ENCODE results near the gene MCF2L2. TPM values are rescaled to one million over a fixed set of nuclear protein-coding genes. Genes with fewer than 3 reads are reported as not detected.

MCF2L2 gene
- total and polyA plus RNA-seq, 2 donors (not counting 3 experiments of a cell fraction or from before 2014, with no cell fraction given), result 0.15 to 1.1 TPM

GRCh38 chr3:183468424-183468823 is 40.0 kb upstream of the MCF2L2 start:
- Histone ChIP-seq H3K9me1 (replicated peaks; ENCODE audit: control insufficient read depth, extremely low read depth, insufficient read depth, low read length) (no peaks in the 10 kb centered on the region), H3K9me3 (replicated peaks; ENCODE audit: control insufficient read depth, insufficient read depth, low read length) (no peaks in the 10 kb centered on the region), H3K36me3 (ENCODE audit: control insufficient read depth in 2 of 2, extremely low read depth in 1 of 2, insufficient read depth in 2 of 2, low read length in 2 of 2) (no peaks in the 10 kb centered on the region), H3K9ac (replicated peaks; ENCODE audit: extremely low read depth, insufficient read depth, low read length) (no peak overlapping the region), H3K27ac (ENCODE audit: insufficient read depth, low read depth, low read length) (no peak overlapping the region), H3K4me1 (ENCODE audit: control insufficient read depth, extremely low read depth, insufficient read depth, low read length) (peaks cover 6% of the 10 kb centered on the region), H2AFZ (ENCODE audit: low read depth, low read length) (no peak overlapping the region), H3K79me2 (ENCODE audit: control insufficient read depth, insufficient read depth, low read length) (no peaks in the 10 kb centered on the region), H3K4me2 (ENCODE audit: insufficient read depth, low read length) (no peak overlapping the region), H3K27me3 (ENCODE audit: control insufficient read depth in 2 of 2, insufficient read depth in 2 of 2, low read length in 2 of 2) (no peaks in the 10 kb centered on the region), H3K4me3 (replicated peaks in 1 of 3; ENCODE audit: insufficient read depth in 1 of 3, low read depth in 1 of 3, low read length in 3 of 3) (no peak overlapping the region), H4K20me1 (replicated peaks; ENCODE audit: control insufficient read depth, extremely low read depth, insufficient read depth, low read length) (no peaks in the 10 kb centered on the region)
- TF ChIP-seq POLR2AphosphoS5 (IDR thresholded peaks at IDR 0.05; ENCODE audit: insufficient read depth, low read depth, low read length) (no peak), JUN (IDR thresholded peaks at IDR 0.05; ENCODE audit: borderline replicate concordance, insufficient read depth, insufficient read length, low read depth) (no peak), GATA2 (IDR thresholded peaks at IDR 0.05; ENCODE audit: insufficient read depth, insufficient read length, low read depth, low read length) (no peak), MAX (IDR thresholded peaks at IDR 0.05; ENCODE audit: insufficient read depth, insufficient read length) (no peak), CTCF (IDR thresholded peaks at IDR 0.05; ENCODE audit: extremely low read depth in 1 of 2, insufficient read depth in 1 of 2, low read depth in 1 of 2, low read length in 2 of 2) (no peak), FOS (IDR thresholded peaks at IDR 0.05; ENCODE audit: borderline replicate concordance, insufficient read depth, low read length) (no peak), EZH2 (IDR thresholded peaks at IDR 0.05; ENCODE audit: borderline replicate concordance, low read depth, low read length, severe bottlenecking) (no peak), MYC (IDR thresholded peaks at IDR 0.05; ENCODE audit: low read depth, low read length) (no peak), POLR2A (IDR thresholded peaks at IDR 0.05; ENCODE audit: low read depth, low read length) (no peak)
- FAIRE-seq (no peak), DNase-seq (ENCODE audit: low read depth, low spot score) (no peak)
- intact Hi-C loops (cut with micrococcal nuclease), result loop anchor here (2.0 kb wide), 2 partner anchors 284 to 548 kb away; partner anchors contain the start of gene ABCC5
- dilution Hi-C loops (cut with MboI; ENCODE audit: extremely low pct_ligation_motif_present, low sequenced_read_pairs), result no loop called here
- ChIA-PET CTCF (interaction anchor here (1.0 to 5.5 kb wide), 12 partner anchors 11 to 345 kb away, joined by 3 to 84 read pairs (median 4); partner anchors contain the start of gene KLHL24), POLR2A (no interaction called here)
- BruUV-seq (replicated peaks), result no TSS peak
